Prostate gland (tissue), 2 donors: ENCODE results near the gene PRSS27. TPM values are rescaled to one million over a fixed set of nuclear protein-coding genes. Genes with fewer than 3 reads are reported as not detected.

Source experiments
- DNase-seq: peaks from one replicate; pipeline ENCODE4 v3.0.0-alpha.2; 2019; ENCODE audit warnings: low spot score
- H3K27ac ChIP-seq, 2 donors: fragments of 200-600 bp; sonication (generic); 2 replicates each; pipeline ENCODE4 v1.5.1; 2017 to 2019
- H3K27me3 ChIP-seq: fragments of 200-600 bp; sonication (generic); replicated peaks from 2 replicates; pipeline ENCODE4 v1.5.1; 2019; ENCODE audit not compliant: insufficient read depth
- H3K36me3 ChIP-seq, 2 donors: fragments of 200-600 bp; sonication (generic); 1 replicate in 1 of 2; 2 replicates in 1 of 2; pipeline versions ENCODE4 v1.5.1 to v1.8.1; 2017 to 2019
- H3K4me1 ChIP-seq: fragments of 200-600 bp; sonication (generic); replicated peaks from 2 replicates; pipeline ENCODE4 v1.5.1; 2019
- H3K4me3 ChIP-seq, 2 donors: fragments of 200-600 bp; sonication (generic); 2 replicates each; pipeline ENCODE4 v1.5.1; 2017 to 2019
- H3K9me3 ChIP-seq: fragments of 200-600 bp; sonication (generic); 2 replicates; pipeline ENCODE4 v1.5.1; 2017
- POLR2A ChIP-seq: fragments of 450-650 bp; IDR thresholded peaks from one replicate; pipeline ENCODE4 v1.6.1; 2016; ENCODE audit warnings: antibody characterized with exemption, mild to moderate bottlenecking
- POLR2AphosphoS5 ChIP-seq: sonication (generic); formaldehyde crosslinking; IDR thresholded peaks from one replicate; pipeline ENCODE4 v1.6.1; 2017; ENCODE audit warnings: antibody characterized with exemption
- WGBS: methylation state at CpG from one replicate; pipeline ENCODE4 v1.1.5; 2018; 5-methylcytosine and 5-hydroxymethylcytosine counted together
- intact Hi-C: fragments of 100-400 bp; cut with DNase I; formaldehyde crosslinking; loops from one replicate; pipeline ENCODE4 v1.14.2; 2022
- total RNA-seq, 2 donors: library from RNA; depleted of rRNA; stranded (reverse); fragments of >200 nt; gene quantifications; one replicate each; pipeline ENCODE4 v1.1.0, GENCODE V29; 2016
- TF ChIP-seq, protein P1 (sequence below), 4 experiments: fragments of 200-600 bp in 2 of 4; fragments of 450-650 bp in 2 of 4; sonication (generic) in 2 of 4; IDR thresholded peaks; 1 replicate in 3 of 4; 2 replicates in 1 of 4; pipeline ENCODE4 v1.5.1; 2016 to 2019; ENCODE audit warnings: antibody characterized with exemption in 4 of 4, mild to moderate bottlenecking in 2 of 4, moderate library complexity in 2 of 4

PRSS27 gene
- total RNA-seq, 2 donors from 2014 or later: 1.9 to 6.9 TPM

DNA sequence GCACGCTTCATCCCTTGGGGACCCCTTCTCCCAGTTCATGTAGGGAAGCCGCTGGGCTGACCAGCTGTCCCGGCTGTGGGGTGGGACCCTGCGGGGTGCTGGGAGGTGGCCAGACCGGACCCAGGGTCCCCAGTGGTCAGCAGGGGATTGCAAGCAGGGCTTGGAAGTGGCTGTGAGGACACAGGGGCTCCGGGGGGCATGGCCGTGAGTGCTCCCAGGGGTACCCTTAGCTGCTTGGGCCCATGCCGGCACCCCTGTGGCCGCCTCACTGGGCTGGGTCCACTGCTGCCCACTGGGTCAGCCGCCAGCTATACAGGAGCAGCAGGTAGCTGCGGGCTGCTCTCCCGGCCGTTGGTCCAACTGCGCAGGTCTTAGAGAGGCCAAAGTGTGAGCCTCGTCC, 18.8 kb downstream of the PRSS27 start:
- Histone ChIP-seq H3K36me3 (peaks cover 0 to 21% of the 10 kb centered on the region in 2 donors), H3K4me3 (no peak overlapping the region), H3K4me1 (no peaks in the 10 kb centered on the region), H3K27ac (no peak overlapping the region), H3K9me3 (no peaks in the 10 kb centered on the region), H3K27me3 (no peaks in the 10 kb centered on the region)
- intact Hi-C loops: loop anchor here (10.0 kb wide), 1 partner anchor 336 kb away; no protein-coding TSS in a partner anchor
- DNase-seq: no peak
- 90% methylated on average over 15 of the region's 15 CpGs for WGBS
- TF ChIP-seq, protein P1, sequence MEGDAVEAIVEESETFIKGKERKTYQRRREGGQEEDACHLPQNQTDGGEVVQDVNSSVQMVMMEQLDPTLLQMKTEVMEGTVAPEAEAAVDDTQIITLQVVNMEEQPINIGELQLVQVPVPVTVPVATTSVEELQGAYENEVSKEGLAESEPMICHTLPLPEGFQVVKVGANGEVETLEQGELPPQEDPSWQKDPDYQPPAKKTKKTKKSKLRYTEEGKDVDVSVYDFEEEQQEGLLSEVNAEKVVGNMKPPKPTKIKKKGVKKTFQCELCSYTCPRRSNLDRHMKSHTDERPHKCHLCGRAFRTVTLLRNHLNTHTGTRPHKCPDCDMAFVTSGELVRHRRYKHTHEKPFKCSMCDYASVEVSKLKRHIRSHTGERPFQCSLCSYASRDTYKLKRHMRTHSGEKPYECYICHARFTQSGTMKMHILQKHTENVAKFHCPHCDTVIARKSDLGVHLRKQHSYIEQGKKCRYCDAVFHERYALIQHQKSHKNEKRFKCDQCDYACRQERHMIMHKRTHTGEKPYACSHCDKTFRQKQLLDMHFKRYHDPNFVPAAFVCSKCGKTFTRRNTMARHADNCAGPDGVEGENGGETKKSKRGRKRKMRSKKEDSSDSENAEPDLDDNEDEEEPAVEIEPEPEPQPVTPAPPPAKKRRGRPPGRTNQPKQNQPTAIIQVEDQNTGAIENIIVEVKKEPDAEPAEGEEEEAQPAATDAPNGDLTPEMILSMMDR (IDR thresholded peaks at IDR 0.05): no peak
- TF ChIP-seq POLR2AphosphoS5 (no peak), POLR2A (no peak)

DNA sequence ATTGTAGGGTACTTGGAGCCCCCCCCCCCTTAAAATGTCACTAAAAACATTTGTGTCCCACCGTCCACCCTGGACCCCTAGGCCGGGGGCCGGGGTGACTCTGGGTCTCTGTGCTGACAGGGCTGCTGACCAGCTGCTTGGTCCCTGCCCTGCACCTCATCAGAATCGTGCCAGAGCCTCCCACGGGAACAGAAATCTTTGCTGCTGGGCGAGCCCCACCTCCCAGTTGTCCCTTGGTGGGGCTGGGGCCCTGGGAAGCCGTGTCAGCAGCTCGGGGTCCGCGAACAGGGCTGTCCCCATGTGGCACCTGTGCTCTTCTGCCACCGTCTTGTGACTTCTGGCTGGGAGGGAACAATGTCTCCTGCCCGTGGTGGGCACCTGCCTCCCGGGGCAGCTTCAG, 19.2 kb downstream of the PRSS27 start:
- no peak for DNase-seq
- Histone ChIP-seq H3K4me3 (no peak overlapping the region), H3K4me1 (no peaks in the 10 kb centered on the region), H3K27me3 (no peaks in the 10 kb centered on the region), H3K36me3 (peaks cover 0 to 21% of the 10 kb centered on the region in 2 donors), H3K27ac (no peak overlapping the region), H3K9me3 (no peaks in the 10 kb centered on the region)
- TF ChIP-seq, protein P1 (IDR thresholded peaks at IDR 0.05): no peak
- no peak for TF ChIP-seq POLR2A
- no peak for TF ChIP-seq POLR2AphosphoS5
- WGBS: 78% methylated on average over 9 of the region's 13 CpGs
- intact Hi-C loops: loop anchor here (10.0 kb wide), 1 partner anchor 336 kb away; no protein-coding TSS in a partner anchor

DNA sequence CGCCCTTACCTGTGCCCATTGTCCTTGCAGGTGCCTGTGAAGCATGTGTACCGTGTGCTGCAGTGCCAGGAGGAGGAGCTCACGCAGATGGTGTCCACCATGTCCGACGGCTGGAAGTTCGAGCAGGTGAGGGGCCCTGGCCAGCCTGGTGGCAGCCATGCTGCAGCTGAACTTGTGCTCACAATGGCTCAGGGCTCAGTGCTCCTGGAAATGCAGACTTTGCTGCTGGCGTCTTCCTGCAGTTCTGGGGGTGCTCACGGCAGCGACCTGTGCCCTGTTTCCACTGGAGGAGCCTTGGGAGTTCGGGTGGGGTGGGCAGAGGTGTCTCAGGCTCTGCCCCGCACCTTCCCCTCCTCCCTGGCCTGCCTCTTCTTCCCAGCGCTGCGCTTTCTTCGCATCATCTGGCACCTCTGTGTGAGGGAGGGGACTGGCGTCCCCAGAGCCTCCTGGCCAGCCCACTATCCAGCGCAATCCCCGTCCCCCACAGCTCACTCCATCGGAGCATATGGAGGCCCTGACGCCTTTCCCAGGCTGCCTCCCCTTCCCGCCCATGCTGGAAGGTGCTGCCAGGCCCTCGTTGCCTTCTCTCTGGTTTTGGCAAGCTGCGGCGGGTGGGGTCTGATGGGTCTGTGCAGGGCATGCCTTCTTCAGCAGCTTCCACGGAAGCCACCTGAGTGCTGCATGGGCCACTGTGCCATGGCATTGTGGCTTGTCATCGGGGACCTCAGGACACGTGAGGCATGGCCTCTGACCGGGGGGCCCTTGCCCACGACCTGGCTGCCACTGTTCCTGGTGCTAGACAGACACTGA, 20.0 kb downstream of the PRSS27 start:
- Histone ChIP-seq H3K4me3 (no peak overlapping the region), H3K27ac (no peak overlapping the region), H3K36me3 (peaks cover 0 to 21% of the 10 kb centered on the region in 2 donors), H3K27me3 (no peaks in the 10 kb centered on the region), H3K9me3 (no peaks in the 10 kb centered on the region), H3K4me1 (no peaks in the 10 kb centered on the region)
- WGBS: 90% methylated on average over 27 of the region's 28 CpGs
- TF ChIP-seq POLR2AphosphoS5: no peak
- no peak for TF ChIP-seq POLR2A
- TF ChIP-seq, protein P1 (IDR thresholded peaks at IDR 0.05): no peak
- intact Hi-C loops: loop anchor here (10.0 kb wide), 1 partner anchor 335 kb away; no protein-coding TSS in a partner anchor
- DNase-seq: no peak

DNA sequence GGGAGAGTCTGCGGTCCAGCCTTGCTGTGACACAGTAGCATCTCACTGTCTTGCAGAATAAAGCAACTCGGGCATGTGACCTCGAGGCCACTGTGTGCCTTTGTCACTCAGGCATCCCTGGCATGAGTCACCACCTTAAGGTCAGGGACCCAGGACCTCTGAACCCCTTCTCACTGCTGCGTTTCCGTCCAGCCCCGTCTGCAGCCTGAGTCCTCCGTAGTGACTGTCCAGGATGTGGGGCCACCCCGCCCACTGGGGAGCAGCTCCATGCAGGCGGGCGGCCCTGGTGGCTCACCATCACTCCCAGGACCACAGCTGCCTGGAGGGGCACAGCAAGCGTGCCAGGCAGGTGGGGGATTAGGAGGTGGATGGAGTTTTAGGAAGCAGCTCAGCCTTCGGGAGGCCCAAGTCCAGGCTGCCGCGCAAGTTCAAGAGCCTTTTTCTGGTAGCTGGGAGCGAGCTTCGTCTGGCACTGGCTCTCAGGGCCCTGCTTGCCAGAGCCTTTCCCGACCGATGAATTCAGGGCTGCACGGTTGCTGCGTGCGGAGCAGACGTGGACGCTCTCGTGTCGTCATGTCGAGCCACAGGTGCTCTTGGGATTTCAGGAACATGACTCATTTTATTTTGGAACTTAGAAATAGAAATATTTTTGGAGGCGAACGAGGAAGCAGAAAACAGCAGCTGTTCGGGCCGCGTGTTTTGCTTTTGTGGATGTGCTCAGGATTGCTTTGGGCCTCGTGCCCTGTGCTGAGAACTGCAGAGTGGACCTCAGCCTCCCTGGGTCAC, 20.9 kb downstream of the PRSS27 start:
- H3K36me3 ChIP-seq: peaks cover 0 to 21% of the 10 kb centered on the region in 2 donors
- 90% methylated on average over 32 of the region's 32 CpGs for WGBS
- H3K4me1 ChIP-seq: no peaks in the 10 kb centered on the region
- no peak overlapping the region for H3K27ac ChIP-seq
- TF ChIP-seq POLR2AphosphoS5: no peak
- TF ChIP-seq, protein P1 (IDR thresholded peaks at IDR 0.05): no peak
- no peak for TF ChIP-seq POLR2A
- no peak for DNase-seq
- no peaks in the 10 kb centered on the region for H3K27me3 ChIP-seq
- no peaks in the 10 kb centered on the region for H3K9me3 ChIP-seq
- no peak overlapping the region for H3K4me3 ChIP-seq
- intact Hi-C loops: no loop called here
